BE2C (cell line): ENCODE results near the gene KPNA6.
"Not testable (repeated sequence)": the region's sequence is repeated elsewhere in the genome, so short reads cannot be mapped to it uniquely, and the experiment has no call there.

Experiments used
- DNase-seq: peaks from one replicate; pipeline ENCODE4 v3.0.0-alpha.2; 2020
- H3K27me3 ChIP-seq: fragments of 250-450 bp; sonication (Bioruptor Pico); 2 replicates; pipeline ENCODE4 v1.5.1; 2020; ENCODE audit warnings: mild to moderate bottlenecking
- H3K36me3 ChIP-seq: fragments of 250-450 bp; sonication (Bioruptor Pico); 2 replicates; pipeline ENCODE4 v1.5.1; 2020; ENCODE audit warnings: mild to moderate bottlenecking
- H3K4me1 ChIP-seq: fragments of 250-450 bp; sonication (Bioruptor Pico); 2 replicates; pipeline ENCODE4 v1.5.1; 2020
- H3K4me3 ChIP-seq: 2 replicates; pipeline ENCODE4 v1.5.1; 2011; ENCODE audit warnings: low read depth, low read length
- H3K9me3 ChIP-seq: fragments of 250-450 bp; sonication (Bioruptor Pico); 2 replicates; pipeline ENCODE4 v1.5.1; 2020
- TF ChIP-seq, protein P1 (sequence below): IDR thresholded peaks from 2 replicates; pipeline ENCODE4 v1.5.1; 2012; ENCODE audit warnings: mild to moderate bottlenecking, low read depth, low read length

Gene KPNA6

DNA sequence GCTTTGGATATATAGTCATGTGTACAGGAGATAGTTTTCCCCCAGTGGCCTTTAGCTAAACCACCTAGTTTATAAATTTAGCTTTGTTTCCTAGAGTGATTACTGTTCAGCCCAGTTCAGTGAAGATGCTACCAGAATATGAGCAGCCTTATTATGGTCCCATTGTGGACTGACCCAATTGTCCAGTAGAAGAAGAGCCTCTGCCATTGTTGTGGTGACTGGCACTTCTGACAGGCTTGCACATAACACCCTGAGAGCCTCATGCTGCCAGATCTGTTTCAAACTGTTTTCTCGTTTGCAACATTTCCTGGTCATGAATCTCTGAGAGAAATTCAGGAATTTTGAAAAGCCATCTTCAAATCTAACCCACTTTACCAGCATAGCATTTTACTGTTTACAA, 20.6 kb downstream of the KPNA6 start:
- no peak for DNase-seq
- Histone ChIP-seq H3K27me3 (no peaks in the 10 kb centered on the region), H3K9me3 (no peaks in the 10 kb centered on the region), H3K36me3 (no peaks in the 10 kb centered on the region), H3K4me1 (no peaks in the 10 kb centered on the region), H3K4me3 (no peak overlapping the region)
- TF ChIP-seq, protein P1, sequence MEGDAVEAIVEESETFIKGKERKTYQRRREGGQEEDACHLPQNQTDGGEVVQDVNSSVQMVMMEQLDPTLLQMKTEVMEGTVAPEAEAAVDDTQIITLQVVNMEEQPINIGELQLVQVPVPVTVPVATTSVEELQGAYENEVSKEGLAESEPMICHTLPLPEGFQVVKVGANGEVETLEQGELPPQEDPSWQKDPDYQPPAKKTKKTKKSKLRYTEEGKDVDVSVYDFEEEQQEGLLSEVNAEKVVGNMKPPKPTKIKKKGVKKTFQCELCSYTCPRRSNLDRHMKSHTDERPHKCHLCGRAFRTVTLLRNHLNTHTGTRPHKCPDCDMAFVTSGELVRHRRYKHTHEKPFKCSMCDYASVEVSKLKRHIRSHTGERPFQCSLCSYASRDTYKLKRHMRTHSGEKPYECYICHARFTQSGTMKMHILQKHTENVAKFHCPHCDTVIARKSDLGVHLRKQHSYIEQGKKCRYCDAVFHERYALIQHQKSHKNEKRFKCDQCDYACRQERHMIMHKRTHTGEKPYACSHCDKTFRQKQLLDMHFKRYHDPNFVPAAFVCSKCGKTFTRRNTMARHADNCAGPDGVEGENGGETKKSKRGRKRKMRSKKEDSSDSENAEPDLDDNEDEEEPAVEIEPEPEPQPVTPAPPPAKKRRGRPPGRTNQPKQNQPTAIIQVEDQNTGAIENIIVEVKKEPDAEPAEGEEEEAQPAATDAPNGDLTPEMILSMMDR = no peak

DNA sequence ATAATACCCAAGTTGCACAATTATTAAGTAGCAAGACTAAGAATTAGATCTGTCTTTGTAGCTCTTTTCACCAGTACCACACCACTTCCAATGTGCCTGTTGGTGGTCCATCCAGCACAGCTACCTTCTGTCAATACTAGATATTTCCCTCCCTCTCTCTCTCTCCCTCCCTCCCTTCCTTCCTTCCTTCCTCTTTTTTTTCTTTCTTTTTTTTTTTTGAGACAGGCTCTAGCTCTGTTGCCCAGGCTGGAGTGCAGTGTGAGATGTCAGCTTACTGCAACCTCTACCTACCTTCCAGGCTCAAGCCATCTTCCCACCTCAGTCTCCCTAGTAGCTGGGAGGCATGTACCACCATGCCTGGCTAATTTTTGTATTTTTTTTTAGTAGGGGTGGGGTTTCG, 21.1 kb downstream of the KPNA6 start:
- Histone ChIP-seq H3K27me3 (no peaks in the 10 kb centered on the region), H3K4me3 (no peak overlapping the region), H3K4me1 (no peaks in the 10 kb centered on the region), H3K9me3 (no peaks in the 10 kb centered on the region), H3K36me3 (no peaks in the 10 kb centered on the region)
- DNase-seq = no peak
- TF ChIP-seq, protein P1 = no peak

DNA sequence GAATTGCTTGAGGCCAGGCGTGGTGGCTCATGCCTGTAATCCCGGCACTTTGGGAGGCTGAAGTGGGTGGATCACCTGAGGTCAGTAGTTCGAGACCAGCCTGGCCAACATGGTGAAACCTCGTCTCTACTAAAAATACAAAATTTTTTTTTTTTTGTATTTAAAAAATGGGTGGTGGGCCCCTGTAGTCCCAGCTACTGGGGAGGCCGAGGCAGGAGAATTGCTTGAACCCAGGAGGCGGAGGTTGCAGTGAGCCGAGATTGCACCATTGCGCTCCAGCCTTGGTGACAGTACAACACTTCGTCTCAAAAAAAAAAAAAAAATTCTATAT, 26.1 kb downstream of the KPNA6 start:
- H3K4me1 ChIP-seq, H3K9me3 ChIP-seq, H3K4me3 ChIP-seq, H3K27me3 ChIP-seq, DNase-seq, H3K36me3 ChIP-seq: not testable (repeated sequence)

DNA sequence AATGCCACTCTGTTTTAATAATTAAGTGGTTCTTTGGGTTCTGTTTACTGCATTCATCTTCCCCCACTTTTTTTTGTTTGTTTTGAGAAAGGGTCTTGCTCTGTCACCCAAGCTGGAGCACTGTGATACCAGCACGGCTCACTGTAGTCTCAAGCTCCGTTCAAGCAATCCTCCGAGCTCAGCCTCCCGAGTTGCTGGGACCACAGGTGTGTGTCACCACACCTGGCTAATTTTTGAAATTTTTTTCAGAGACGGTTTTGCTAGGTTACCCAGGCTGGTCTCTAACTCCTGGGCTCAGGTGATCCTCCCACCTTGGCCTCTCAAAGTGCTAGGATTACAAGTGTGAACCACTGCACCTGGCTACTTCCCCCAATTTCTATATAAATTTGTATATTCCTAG, 29.3 kb downstream of the KPNA6 start:
- TF ChIP-seq, protein P1 = no peak
- Histone ChIP-seq H3K4me1 (no peaks in the 10 kb centered on the region), H3K36me3 (no peaks in the 10 kb centered on the region), H3K4me3 (no peak overlapping the region), H3K9me3 (no peaks in the 10 kb centered on the region), H3K27me3 (no peaks in the 10 kb centered on the region)
- no peak for DNase-seq

GRCh38 chr1:32138965-32139364, 31.1 kb downstream of the KPNA6 start:
- H3K9me3 ChIP-seq = no peaks in the 10 kb centered on the region
- no peaks in the 10 kb centered on the region for H3K36me3 ChIP-seq
- H3K27me3 ChIP-seq = no peaks in the 10 kb centered on the region
- no peaks in the 10 kb centered on the region for H3K4me1 ChIP-seq
- no peak overlapping the region for H3K4me3 ChIP-seq
- TF ChIP-seq, protein P1 = no peak
- no peak for DNase-seq

- no peak for DNase-seq
- TF ChIP-seq, protein P1 = no peak
- H3K27me3 ChIP-seq = no peaks in the 10 kb centered on the region
- H3K4me1 ChIP-seq = no peaks in the 10 kb centered on the region
- H3K4me3 ChIP-seq = no peak overlapping the region
- H3K9me3 ChIP-seq = no peaks in the 10 kb centered on the region
- H3K36me3 ChIP-seq = no peaks in the 10 kb centered on the region
Measured at GRCh38 chr1:32142446-32143301, 34.8 kb downstream of the KPNA6 start.

GRCh38 chr1:32143302-32143695, 35.4 kb downstream of the KPNA6 start:
- H3K27me3 ChIP-seq, DNase-seq, H3K36me3 ChIP-seq: not testable (repeated sequence)

More at GRCh38 chr1:32143302-32143695, 35.4 kb downstream of the KPNA6 start:
- not testable (repeated sequence) for H3K4me1 ChIP-seq, H3K9me3 ChIP-seq, H3K4me3 ChIP-seq
